H1 (cell line): Measurements from ENCODE around the gene BRME1. TPM values are rescaled to one million over a fixed set of nuclear protein-coding genes. Genes with fewer than 3 reads are reported as not detected.

ENCODE experiments used
- CTCF ChIA-PET: fragments of 300-600 bp; sonication (Branson Sonifier 250); formaldehyde crosslinking; loops from one replicate; lab custom pipeline; 2021; ENCODE audit not compliant: partially characterized antibody; lab: Charles Lee
- POLR2A ChIA-PET: fragments of 300-600 bp; sonication (Branson Sonifier 250); formaldehyde crosslinking; loops from one replicate; lab custom pipeline; 2021; ENCODE audit warnings: inconsistent platforms; ENCODE audit not compliant: partially characterized antibody; lab: Charles Lee
- DNase-seq, 2 experiments: peaks; one replicate each; pipeline versions ENCODE4 v3.0.0 to v3.0.0-alpha.2; 2010 to 2022; ENCODE audit warnings: low spot score in 2 of 2, low read depth in 1 of 2, mixed read lengths in 1 of 2
- FAIRE-seq: peaks from 2 replicates; lab custom pipeline; 2011; peaks lifted over from hg19 to GRCh38; lab: Jason Lieb, UNC
- H2AFZ ChIP-seq: 2 replicates; pipeline ENCODE4 v1.8.1; 2012; ENCODE audit warnings: low read length, inconsistent platforms
- H2AK5ac ChIP-seq: 2 replicates; pipeline ENCODE4 v1.6.1; 2013; ENCODE audit warnings: low read depth, low read length
- H2BK120ac ChIP-seq: replicated peaks from 2 replicates; pipeline ENCODE3; 2013; ENCODE audit warnings: low read depth, low read length, inconsistent platforms
- H2BK12ac ChIP-seq: 2 replicates; pipeline ENCODE4 v1.6.1; 2013; ENCODE audit warnings: low read depth, low read length
- H2BK15ac ChIP-seq: 2 replicates; pipeline ENCODE4 v1.6.1; 2013; ENCODE audit warnings: low read length
- H2BK20ac ChIP-seq: 2 replicates; pipeline ENCODE4 v1.6.1; 2013; ENCODE audit warnings: low read length
- H2BK5ac ChIP-seq: 2 replicates; pipeline ENCODE4 v1.6.1; 2013; ENCODE audit warnings: low read depth, low read length
- H3K14ac ChIP-seq: 2 replicates; pipeline ENCODE4 v1.6.1; 2013; ENCODE audit warnings: inconsistent platforms; ENCODE audit not compliant: insufficient read length
- H3K18ac ChIP-seq: 2 replicates; pipeline ENCODE4 v1.6.1; 2013; ENCODE audit warnings: low read length; ENCODE audit errors: extremely low read depth
- H3K23ac ChIP-seq: 2 replicates; pipeline ENCODE4 v1.6.1; 2013; ENCODE audit warnings: inconsistent platforms; ENCODE audit not compliant: insufficient read length
- H3K23me2 ChIP-seq: 2 replicates; pipeline ENCODE4 v1.6.1; 2013; ENCODE audit warnings: low read depth, low read length
- H3K27ac ChIP-seq: 2 replicates; pipeline ENCODE4 v1.6.1; 2011; ENCODE audit warnings: low read depth, low read length, inconsistent platforms
- H3K27me3 ChIP-seq, 4 experiments: replicated peaks in 1 of 4; 1 replicate in 1 of 4; 2 replicates in 3 of 4; pipeline versions ENCODE4 v1.6.1 to v1.8.1; 2011 to 2013; ENCODE audit warnings: low read length in 3 of 4, mild to moderate bottlenecking in 3 of 4, inconsistent platforms in 2 of 4, mixed read lengths in 2 of 4, moderate library complexity in 1 of 4; ENCODE audit not compliant: control insufficient read depth in 3 of 4, insufficient read depth in 3 of 4; ENCODE audit errors: extremely low read depth in 1 of 4
- H3K36me3 ChIP-seq, 4 experiments: 2 replicates each; pipeline versions ENCODE4 v1.6.1 to v1.8.1; 2011 to 2013; ENCODE audit warnings: mild to moderate bottlenecking in 4 of 4, low read length in 3 of 4, moderate library complexity in 2 of 4, control low read depth in 1 of 4, inconsistent platforms in 1 of 4; ENCODE audit not compliant: insufficient read depth in 4 of 4, control insufficient read depth in 2 of 4
- H3K4ac ChIP-seq: replicated peaks from 2 replicates; pipeline ENCODE3; 2013; ENCODE audit warnings: low read length, low read depth, mixed read lengths, inconsistent platforms; ENCODE audit not compliant: insufficient read length
- H3K4me1 ChIP-seq, 4 experiments: replicated peaks in 1 of 4; 1 replicate in 1 of 4; 2 replicates in 3 of 4; pipeline versions ENCODE4 v1.6.1 to v1.8.1; 2011 to 2013; ENCODE audit warnings: low read length in 3 of 4, inconsistent platforms in 2 of 4, mixed read lengths in 1 of 4; ENCODE audit not compliant: insufficient read depth in 4 of 4, control insufficient read depth in 3 of 4
- H3K4me2 ChIP-seq, 2 experiments: 2 replicates each; pipeline versions ENCODE4 v1.6.1 to v1.8.1; 2011 to 2013; ENCODE audit warnings: low read depth in 2 of 2, low read length in 2 of 2, control low read depth in 1 of 2, inconsistent platforms in 1 of 2, mild to moderate bottlenecking in 1 of 2; ENCODE audit not compliant: insufficient read depth in 1 of 2
- H3K4me3 ChIP-seq, 4 experiments: fragments of 200-600, 300-600 bp in 1 of 4; sonication (generic), shearing (Covaris generic), sonication (Bioruptor Twin) in 1 of 4; 2 replicates each; pipeline versions ENCODE4 v1.5.1 to v1.8.1; 2011 to 2016; ENCODE audit warnings: low read length in 4 of 4, low read depth in 3 of 4, control low read depth in 2 of 4, inconsistent platforms in 2 of 4, mild to moderate bottlenecking in 2 of 4, mixed read lengths in 1 of 4, moderate library complexity in 1 of 4; ENCODE audit not compliant: insufficient read depth in 2 of 4; ENCODE audit errors: extremely low read depth in 1 of 4
- H3K56ac ChIP-seq: replicated peaks from 2 replicates; pipeline ENCODE3; 2013; ENCODE audit warnings: low read depth, mild to moderate bottlenecking, mixed read lengths, low read length, inconsistent platforms; ENCODE audit not compliant: insufficient read length
- H3K79me1 ChIP-seq: 2 replicates; pipeline ENCODE4 v1.6.1; 2013; ENCODE audit warnings: low read depth, low read length, control low read depth
- H3K79me2 ChIP-seq, 2 experiments: 2 replicates each; pipeline versions ENCODE4 v1.6.1 to v1.8.1; 2012 to 2013; ENCODE audit warnings: low read length in 2 of 2, mild to moderate bottlenecking in 2 of 2, inconsistent platforms in 1 of 2; ENCODE audit not compliant: insufficient read depth in 2 of 2, control insufficient read depth in 1 of 2
- H3K9ac ChIP-seq, 4 experiments: replicated peaks in 1 of 4; 1 replicate in 1 of 4; 2 replicates in 3 of 4; pipeline versions ENCODE4 v1.6.1 to v1.8.1; 2011 to 2013; ENCODE audit warnings: low read depth in 3 of 4, low read length in 3 of 4, control low read depth in 2 of 4, mild to moderate bottlenecking in 2 of 4, moderate library complexity in 2 of 4, inconsistent platforms in 1 of 4; ENCODE audit errors: extremely low read depth in 1 of 4
- H3K9me3 ChIP-seq, 2 experiments: 2 replicates each; pipeline versions ENCODE4 v1.6.1 to v1.8.1; 2012 to 2013; ENCODE audit warnings: mild to moderate bottlenecking in 2 of 2, moderate library complexity in 2 of 2, control low read depth in 1 of 2, inconsistent platforms in 1 of 2, low read depth in 1 of 2, low read length in 1 of 2, mixed read lengths in 1 of 2; ENCODE audit not compliant: insufficient read depth in 2 of 2
- H4K20me1 ChIP-seq, 2 experiments: replicated peaks in 1 of 2; 2 replicates each; pipeline versions ENCODE3 to v1.8.1; 2011 to 2013; ENCODE audit warnings: inconsistent platforms in 2 of 2, low read length in 2 of 2, mild to moderate bottlenecking in 1 of 2; ENCODE audit not compliant: insufficient read depth in 2 of 2, control insufficient read depth in 1 of 2
- H4K5ac ChIP-seq: 2 replicates; pipeline ENCODE4 v1.6.1; 2013; ENCODE audit warnings: low read length, low read depth, mixed read lengths, inconsistent platforms; ENCODE audit not compliant: insufficient read length
- H4K8ac ChIP-seq: 2 replicates; pipeline ENCODE4 v1.8.0; 2013; ENCODE audit warnings: mild to moderate bottlenecking, moderate library complexity, low read length, inconsistent platforms; ENCODE audit not compliant: insufficient read depth; ENCODE audit errors: extremely low read depth
- H4K91ac ChIP-seq: replicated peaks from 2 replicates; pipeline ENCODE3; 2013; ENCODE audit warnings: low read length, mixed read lengths, inconsistent platforms; ENCODE audit not compliant: insufficient read length
- CBX8 ChIP-seq: fragments of 300-800, 300-1000 bp; sonication (generic); IDR thresholded peaks from 2 replicates; pipeline ENCODE4 v1.7.1; 2016; ENCODE audit warnings: low read depth, low read length, borderline replicate concordance
- GTF2F1 ChIP-seq: IDR thresholded peaks from 2 replicates; pipeline ENCODE4 v1.6.1; 2012; ENCODE audit warnings: low read depth, low read length, improper control_type of control experiment, borderline replicate concordance
- JUN ChIP-seq: IDR thresholded peaks from 2 replicates; pipeline ENCODE4 v1.6.1; 2011; ENCODE audit warnings: low read depth, mild to moderate bottlenecking, improper control_type of control experiment, low read length
- JUND ChIP-seq: IDR thresholded peaks from 2 replicates; pipeline ENCODE4 v1.6.1; 2011; ENCODE audit warnings: mild to moderate bottlenecking, improper control_type of control experiment, low read length
- KDM4A ChIP-seq: IDR thresholded peaks from one replicate; pipeline ENCODE4 v1.7.1; 2012; ENCODE audit warnings: low read depth, mild to moderate bottlenecking, moderate library complexity, low read length, inconsistent platforms; ENCODE audit not compliant: severe bottlenecking
- NRF1 ChIP-seq: IDR thresholded peaks from 2 replicates; pipeline ENCODE4 v1.6.1; 2011; ENCODE audit warnings: mild to moderate bottlenecking, low read depth, low read length, improper control_type of control experiment
- POLR2A ChIP-seq, 2 experiments: IDR thresholded peaks; 1 replicate in 1 of 2; 2 replicates in 1 of 2; pipeline ENCODE4 v1.6.1; 2011; ENCODE audit warnings: low read depth in 2 of 2, low read length in 2 of 2, mild to moderate bottlenecking in 2 of 2; ENCODE audit errors: control extremely low read depth in 1 of 2
- POU5F1 ChIP-seq: IDR thresholded peaks from 2 replicates; pipeline ENCODE4 v1.6.1; 2011; ENCODE audit warnings: low read depth, mild to moderate bottlenecking, low read length, moderate library complexity
- RFX5 ChIP-seq: IDR thresholded peaks from 2 replicates; pipeline ENCODE4 v1.6.1; 2011; ENCODE audit warnings: low read depth, low read length, improper control_type of control experiment, borderline replicate concordance
- TAF7 ChIP-seq: optimal IDR thresholded peaks from 2 replicates; pipeline ENCODE3; 2011; ENCODE audit warnings: low read depth, mild to moderate bottlenecking, inconsistent platforms, low read length, moderate library complexity, borderline replicate concordance
- TBP ChIP-seq: IDR thresholded peaks from 2 replicates; pipeline ENCODE4 v1.6.1; 2011; ENCODE audit warnings: low read depth, low read length, improper control_type of control experiment
- WGBS, 2 experiments: shearing (Covaris generic) in 1 of 2; methylation state at CpG; one replicate each; pipeline versions ENCODE4 v1.1.6 to v1.1.7; 2013 to 2015; ENCODE audit warnings: low lambda C conversion rate in 2 of 2, mixed read lengths in 2 of 2, inconsistent platforms in 1 of 2, low coverage in 1 of 2, missing lambda C conversion rate in 1 of 2; ENCODE audit not compliant: insufficient replicate concordance in 2 of 2, insufficient coverage in 1 of 2, insufficient read length in 1 of 2; ENCODE audit errors: extremely low coverage in 1 of 2, missing lambda C conversion rate in 1 of 2; 5-methylcytosine and 5-hydroxymethylcytosine counted together
- polyA plus RNA-seq, 7 experiments: library from polyadenylated mRNA; depleted of rRNA in 3 of 7; stranded (reverse) in 5 of 7; unstranded in 2 of 7; fragments of >200 nt in 5 of 7; fragments of 200-250 nt in 2 of 7; gene quantifications; 1 replicate in 5 of 7; 2 replicates in 1 of 7; 4 replicates in 1 of 7; pipeline versions ENCODE4 v1.2.1 to v1.2.3, GENCODE V29; 2011 to 2013; ENCODE audit warnings: missing spikeins in 2 of 7, mixed read lengths in 2 of 7
- total RNA-seq: library from RNA; stranded (reverse); fragmentation: NEBNext Ultra II Directional; extraction: Animal tissue kit (Norgen Biotek cat#: 25700); gene quantifications from 2 replicates; pipeline ENCODE4 v1.2.1, GENCODE V29; 2021
- TF ChIP-seq, protein P1 (sequence below), 3 experiments: IDR thresholded peaks; 1 replicate in 2 of 3; 2 replicates in 1 of 3; pipeline versions ENCODE4 v1.5.1 to v1.6.1; 2011; ENCODE audit warnings: low read length in 3 of 3, mild to moderate bottlenecking in 3 of 3, inconsistent platforms in 2 of 3, low read depth in 1 of 3, moderate library complexity in 1 of 3; ENCODE audit not compliant: insufficient read depth in 1 of 3; ENCODE audit errors: control extremely low read depth in 1 of 3

The BRME1 gene
- total and polyA plus RNA-seq, 2 of the 8 experiments (the other 6 are each of a cell fraction or from before 2014, with no cell fraction given) = 4.6 to 4.7 TPM

- Histone ChIP-seq H3K4me1 (peaks cover 6 to 23% (median 16%) of the 10 kb centered on the region in 4 experiments), H3K9ac (no peak overlapping the region), H4K20me1 (no peaks in the 10 kb centered on the region), H3K18ac (no peak overlapping the region), H3K56ac (no peak overlapping the region), H2BK15ac (peak overlapping the region; percentile 72; the same call in 1 of the 2 replicates), H3K23me2 (no peaks in the 10 kb centered on the region), H3K4me2 (no peak overlapping the region), H3K79me1 (no peaks in the 10 kb centered on the region), H4K5ac (no peak overlapping the region), H3K4me3 (no peak overlapping the region), H2AFZ (no peak overlapping the region), H3K27me3 (peaks cover 0 to 3% (median 0%) of the 10 kb centered on the region in 4 experiments; a peak in 2 of 7 replicates), H4K8ac (no peak overlapping the region; the same call in 1 of the 2 replicates), H4K91ac (peak overlapping the region; percentile 88), H2BK120ac (no peak overlapping the region), H2BK12ac (no peak overlapping the region), H3K79me2 (no peaks in the 10 kb centered on the region), H3K36me3 (no peaks in the 10 kb centered on the region), H3K14ac (no peak overlapping the region), H3K4ac (no peak overlapping the region), H3K9me3 (no peaks in the 10 kb centered on the region), H2BK5ac (no peak overlapping the region), H3K23ac (no peak overlapping the region), H2AK5ac (no peak overlapping the region), H2BK20ac (no peak overlapping the region), H3K27ac (no peak overlapping the region)
- 88% methylated on average over 5 of the region's 5 CpGs; no CpG with 5 or more reads in 1 of the 2 experiments for WGBS, 2 experiments
- ChIA-PET POLR2A (interaction anchor here (1.1 to 3.3 kb wide), 8 partner anchors 24 to 191 kb away, joined by 4 to 13 read pairs (median 6); partner anchors contain the start of genes BRME1, CC2D1A, DCAF15 and MISP3), CTCF (interaction anchor here (0.6 to 8.7 kb wide), 17 partner anchors 9 to 254 kb away, joined by 3 to 76 read pairs (median 8); partner anchors contain the start of genes ASF1B, DCAF15, MISP3 and PALM3)
- DNase-seq (no peak), FAIRE-seq (no peak)
- TF ChIP-seq RFX5 = no peak
- no peak for TF ChIP-seq JUN
- no peak for TF ChIP-seq KDM4A
- TF ChIP-seq POLR2A (IDR thresholded peaks at IDR 0.05; ENCODE audit: control extremely low read depth in 1 of 2, low read depth in 2 of 2, low read length in 2 of 2) = no peak
- no peak for TF ChIP-seq TAF7
- no peak for TF ChIP-seq TBP
- TF ChIP-seq POU5F1 = no peak
- TF ChIP-seq NRF1 = no peak
- TF ChIP-seq, protein P1, sequence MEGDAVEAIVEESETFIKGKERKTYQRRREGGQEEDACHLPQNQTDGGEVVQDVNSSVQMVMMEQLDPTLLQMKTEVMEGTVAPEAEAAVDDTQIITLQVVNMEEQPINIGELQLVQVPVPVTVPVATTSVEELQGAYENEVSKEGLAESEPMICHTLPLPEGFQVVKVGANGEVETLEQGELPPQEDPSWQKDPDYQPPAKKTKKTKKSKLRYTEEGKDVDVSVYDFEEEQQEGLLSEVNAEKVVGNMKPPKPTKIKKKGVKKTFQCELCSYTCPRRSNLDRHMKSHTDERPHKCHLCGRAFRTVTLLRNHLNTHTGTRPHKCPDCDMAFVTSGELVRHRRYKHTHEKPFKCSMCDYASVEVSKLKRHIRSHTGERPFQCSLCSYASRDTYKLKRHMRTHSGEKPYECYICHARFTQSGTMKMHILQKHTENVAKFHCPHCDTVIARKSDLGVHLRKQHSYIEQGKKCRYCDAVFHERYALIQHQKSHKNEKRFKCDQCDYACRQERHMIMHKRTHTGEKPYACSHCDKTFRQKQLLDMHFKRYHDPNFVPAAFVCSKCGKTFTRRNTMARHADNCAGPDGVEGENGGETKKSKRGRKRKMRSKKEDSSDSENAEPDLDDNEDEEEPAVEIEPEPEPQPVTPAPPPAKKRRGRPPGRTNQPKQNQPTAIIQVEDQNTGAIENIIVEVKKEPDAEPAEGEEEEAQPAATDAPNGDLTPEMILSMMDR (IDR thresholded peaks at IDR 0.05; ENCODE audit: control extremely low read depth in 1 of 3, insufficient read depth in 1 of 3, low read depth in 1 of 3, low read length in 3 of 3) = no peak
- TF ChIP-seq CBX8 = no peak
- no peak for TF ChIP-seq GTF2F1
- TF ChIP-seq JUND = no peak
These were observed 23.5 kb downstream of the BRME1 start for GRCh38 chr19:13882419-13882795.
